HTERT RPE-1 (cell line): ENCODE results near the gene PLIN5.
"Not testable (repeated sequence)": the region's sequence is repeated elsewhere in the genome, so short reads cannot be mapped to it uniquely, and the experiment has no call there.

Experiments used
- in situ Hi-C: fragments of 300-500 bp; cut with MboI; formaldehyde crosslinking; loops from 4 replicates; pipeline ENCODE4 v1.14.3; 2020; ENCODE audit warnings: low sequenced_read_pairs

The PLIN5 gene

GRCh38 chr19:4570402-4570801 lies 35.4 kb upstream of the PLIN5 start:
- in situ Hi-C loops: no loop called here

GRCh38 chr19:4568886-4569285 lies 33.9 kb upstream of the PLIN5 start:
- in situ Hi-C loops: no loop called here

- in situ Hi-C loops: no loop called here
Measured at GRCh38 chr19:4567584-4568071, 32.6 kb upstream of the PLIN5 start.

- in situ Hi-C loops: no loop called here
Measured at GRCh38 chr19:4566402-4567051, 31.5 kb upstream of the PLIN5 start.

- in situ Hi-C loops: not testable (repeated sequence)
Measured at GRCh38 chr19:4563562-4563961, 28.5 kb upstream of the PLIN5 start.

GRCh38 chr19:4562085-4562484 lies 27.1 kb upstream of the PLIN5 start:
- in situ Hi-C loops: not testable (repeated sequence)

GRCh38 chr19:4559569-4559968 lies 24.5 kb upstream of the PLIN5 start, which contains the start of gene SEMA6B:
TSS of gene SEMA6B (minus strand) at chr19:4559684. CDS start at chr19:4558457, 1,227 bp downstream.
- in situ Hi-C loops: no loop called here

GRCh38 chr19:4557971-4558941 lies 23.2 kb upstream of the PLIN5 start:
- in situ Hi-C loops: no loop called here

- in situ Hi-C loops: no loop called here
Measured at GRCh38 chr19:4557144-4557970, 22.3 kb upstream of the PLIN5 start.

GRCh38 chr19:4556597-4557127 lies 21.6 kb upstream of the PLIN5 start:
- in situ Hi-C loops: no loop called here

GRCh38 chr19:4555657-4556561 lies 20.9 kb upstream of the PLIN5 start:
- in situ Hi-C loops: no loop called here

- in situ Hi-C loops: no loop called here
Measured at GRCh38 chr19:4554717-4555116, 19.7 kb upstream of the PLIN5 start.

GRCh38 chr19:4553775-4554174 lies 18.8 kb upstream of the PLIN5 start:
- in situ Hi-C loops: no loop called here

GRCh38 chr19:4553092-4553695 lies 18.2 kb upstream of the PLIN5 start:
- in situ Hi-C loops: no loop called here

- in situ Hi-C loops: no loop called here
Measured at GRCh38 chr19:4552525-4552819, 17.4 kb upstream of the PLIN5 start.

GRCh38 chr19:4550479-4551050 lies 15.5 kb upstream of the PLIN5 start:
- in situ Hi-C loops: no loop called here

GRCh38 chr19:4550018-4550417 lies 15.0 kb upstream of the PLIN5 start:
- in situ Hi-C loops: no loop called here

GRCh38 chr19:4548238-4548584 lies 13.2 kb upstream of the PLIN5 start:
- in situ Hi-C loops: no loop called here
